ENCODE results near the gene TPM4.

The TPM4 gene

DNA sequence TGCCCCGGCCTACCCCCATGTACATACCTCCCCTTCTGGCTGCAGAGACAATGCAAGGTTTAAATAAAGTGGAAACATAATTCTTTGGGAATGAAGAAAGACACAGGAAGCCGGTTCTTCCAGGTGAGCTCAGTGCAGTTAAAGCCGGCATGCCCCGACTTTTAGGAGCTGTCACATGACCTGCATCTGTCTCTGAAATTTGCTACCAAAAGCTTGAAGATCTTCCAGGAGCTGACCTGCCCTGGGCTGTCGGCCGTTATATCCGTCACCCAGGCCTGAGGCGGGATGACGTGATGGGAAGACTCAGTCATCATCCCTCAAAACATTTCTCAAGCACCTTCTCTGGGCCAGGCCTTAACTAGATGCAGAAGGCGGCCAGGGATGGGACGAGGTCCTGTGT lies 45.7 kb downstream of the TPM4 start:
- H3K4me3 ChIP-seq (ENCODE audit: low read depth, low read length): no peak overlapping the region
- TF ChIP-seq, protein P1, sequence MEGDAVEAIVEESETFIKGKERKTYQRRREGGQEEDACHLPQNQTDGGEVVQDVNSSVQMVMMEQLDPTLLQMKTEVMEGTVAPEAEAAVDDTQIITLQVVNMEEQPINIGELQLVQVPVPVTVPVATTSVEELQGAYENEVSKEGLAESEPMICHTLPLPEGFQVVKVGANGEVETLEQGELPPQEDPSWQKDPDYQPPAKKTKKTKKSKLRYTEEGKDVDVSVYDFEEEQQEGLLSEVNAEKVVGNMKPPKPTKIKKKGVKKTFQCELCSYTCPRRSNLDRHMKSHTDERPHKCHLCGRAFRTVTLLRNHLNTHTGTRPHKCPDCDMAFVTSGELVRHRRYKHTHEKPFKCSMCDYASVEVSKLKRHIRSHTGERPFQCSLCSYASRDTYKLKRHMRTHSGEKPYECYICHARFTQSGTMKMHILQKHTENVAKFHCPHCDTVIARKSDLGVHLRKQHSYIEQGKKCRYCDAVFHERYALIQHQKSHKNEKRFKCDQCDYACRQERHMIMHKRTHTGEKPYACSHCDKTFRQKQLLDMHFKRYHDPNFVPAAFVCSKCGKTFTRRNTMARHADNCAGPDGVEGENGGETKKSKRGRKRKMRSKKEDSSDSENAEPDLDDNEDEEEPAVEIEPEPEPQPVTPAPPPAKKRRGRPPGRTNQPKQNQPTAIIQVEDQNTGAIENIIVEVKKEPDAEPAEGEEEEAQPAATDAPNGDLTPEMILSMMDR (IDR thresholded peaks at IDR 0.05; ENCODE audit: borderline replicate concordance, insufficient read depth, low read depth, low read length): no peak

DNA sequence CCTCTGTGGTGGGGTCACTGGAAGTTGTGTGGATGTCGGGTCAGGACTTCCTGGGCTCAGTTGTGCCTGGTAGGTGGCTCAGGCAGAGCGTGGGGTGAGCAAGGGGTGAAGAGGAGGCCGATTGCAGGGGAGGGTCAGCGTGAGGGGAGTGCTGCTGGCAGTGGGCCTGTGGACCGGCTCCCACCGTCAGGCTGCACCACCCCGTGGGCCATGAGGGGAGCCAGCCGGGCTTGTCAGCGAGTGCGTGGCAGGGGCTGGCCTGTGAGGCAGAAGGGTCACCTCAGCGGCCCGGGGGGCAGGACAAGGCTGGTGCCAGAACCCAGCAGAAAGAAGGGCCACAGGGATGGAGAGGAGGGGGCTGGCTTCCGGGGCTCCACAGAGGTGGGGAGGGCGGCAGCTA lies 48.7 kb downstream of the TPM4 start:
- TF ChIP-seq, protein P1 (IDR thresholded peaks at IDR 0.05; ENCODE audit: borderline replicate concordance, insufficient read depth, low read depth, low read length): no peak
- H3K4me3 ChIP-seq (ENCODE audit: low read depth, low read length): no peak overlapping the region

DNA sequence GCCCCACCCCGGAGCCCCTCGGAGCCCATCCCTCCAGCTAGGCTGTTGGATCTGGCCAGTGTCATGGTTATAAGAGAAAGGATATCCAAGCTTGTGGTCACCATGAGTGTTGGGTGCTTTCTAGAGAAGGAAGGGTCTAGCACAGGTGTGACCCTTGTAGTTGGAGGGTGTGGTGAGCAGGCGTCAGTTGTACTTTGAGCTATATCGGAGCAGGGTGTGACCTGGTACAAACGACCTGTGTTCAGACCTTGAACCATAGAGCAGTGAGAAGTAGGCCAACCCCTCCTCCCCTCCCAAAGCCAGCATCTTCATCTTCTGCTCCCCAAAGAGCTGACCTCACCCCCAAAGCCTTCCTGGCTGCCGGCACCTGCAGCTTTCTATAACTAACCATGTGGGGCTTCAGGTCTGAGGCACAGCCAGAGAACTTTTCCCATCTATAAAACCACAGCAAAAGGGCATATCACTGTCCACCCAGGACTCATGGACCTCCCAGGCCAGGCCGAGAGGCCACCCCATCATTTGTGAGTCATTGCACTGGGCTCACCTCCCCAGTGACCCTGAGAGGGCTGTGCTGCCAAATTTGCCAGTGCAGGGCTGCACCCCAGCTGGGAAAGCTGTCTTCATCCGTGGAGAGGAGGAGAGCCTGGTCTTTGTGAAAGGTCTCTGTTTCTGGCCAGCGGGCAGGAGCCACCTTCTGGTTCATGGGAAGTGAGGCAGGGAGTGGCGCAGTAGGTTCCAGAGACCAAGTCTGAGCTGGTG lies 49.6 kb downstream of the TPM4 start:
- TF ChIP-seq, protein P1 (IDR thresholded peaks at IDR 0.05; ENCODE audit: borderline replicate concordance, insufficient read depth, low read depth, low read length): no peak
- H3K4me3 ChIP-seq (ENCODE audit: low read depth, low read length): no peak overlapping the region

DNA sequence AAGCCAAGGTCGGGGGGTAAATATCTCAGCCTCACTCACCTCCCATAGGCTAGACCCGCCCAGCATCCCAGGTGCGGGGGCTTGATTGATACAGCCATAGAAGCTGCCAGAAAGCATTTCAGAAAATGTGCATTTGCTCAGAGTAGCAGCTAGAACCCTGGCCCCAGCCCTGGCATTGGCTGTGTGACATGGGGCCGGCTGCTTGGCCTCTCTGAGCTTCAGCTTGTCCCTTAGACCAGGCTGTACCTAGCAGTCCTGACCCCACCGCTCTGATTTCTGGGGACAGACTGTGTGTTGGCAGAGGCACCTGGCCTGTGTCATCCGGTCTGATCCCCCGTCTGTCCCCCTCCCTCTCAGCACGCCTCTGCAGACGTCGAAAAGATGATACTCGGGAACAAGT lies 50.8 kb downstream of the TPM4 start:
- TF ChIP-seq, protein P1 (IDR thresholded peaks at IDR 0.05; ENCODE audit: borderline replicate concordance, insufficient read depth, low read depth, low read length): no peak
- H3K4me3 ChIP-seq (ENCODE audit: low read depth, low read length): no peak overlapping the region

DNA sequence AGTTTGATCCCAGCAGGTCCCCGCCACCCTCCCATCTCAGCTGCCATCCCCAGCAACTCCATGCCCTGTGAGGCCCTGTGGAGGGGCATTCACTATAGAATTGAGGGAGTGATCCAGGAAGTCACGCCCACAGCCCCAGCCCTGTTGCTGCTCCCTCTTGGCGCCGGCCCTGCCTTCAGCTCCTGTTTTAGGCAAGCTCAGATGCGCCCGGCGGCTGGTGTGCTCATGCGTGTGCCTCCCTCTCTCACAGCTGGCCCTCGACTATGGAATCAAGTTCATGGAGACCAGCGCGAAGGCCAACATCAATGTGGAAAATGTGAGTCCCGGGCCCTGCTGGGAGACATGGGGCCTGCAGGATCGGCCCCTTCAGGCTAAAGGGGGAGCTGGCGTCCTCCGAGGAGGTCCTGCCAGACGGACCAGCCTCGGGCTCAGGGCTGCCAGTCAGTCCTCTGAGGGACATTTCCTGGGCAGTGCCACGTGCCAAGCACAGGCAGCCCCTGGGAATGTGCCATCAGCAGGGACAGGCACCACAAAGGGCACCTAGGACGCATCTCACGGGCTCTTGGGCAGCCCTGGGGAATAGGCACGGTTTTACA lies 51.6 kb downstream of the TPM4 start:
- TF ChIP-seq, protein P1 (IDR thresholded peaks at IDR 0.05; ENCODE audit: borderline replicate concordance, insufficient read depth, low read depth, low read length): no peak
- H3K4me3 ChIP-seq (ENCODE audit: low read depth, low read length): no peak overlapping the region

DNA sequence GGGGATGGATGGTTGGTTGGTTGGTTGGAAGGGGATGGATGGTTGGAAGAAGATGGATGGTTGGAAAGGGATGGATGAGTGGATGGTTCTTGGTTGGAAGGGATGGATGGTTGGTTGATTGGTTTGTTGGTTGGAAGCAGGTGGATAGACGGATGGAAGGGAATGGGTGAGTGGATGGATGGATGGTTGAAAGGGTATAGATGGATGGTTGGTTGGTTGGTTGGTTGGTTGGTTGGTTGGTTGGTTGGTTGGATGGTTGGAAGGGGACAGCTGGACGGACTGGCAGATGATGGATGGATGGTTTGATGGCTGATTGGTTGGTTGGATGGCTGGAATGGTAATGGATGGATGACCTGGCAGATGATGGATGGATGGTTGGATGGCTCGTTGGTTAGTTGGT lies 55.4 kb downstream of the TPM4 start:
- TF ChIP-seq, protein P1 (IDR thresholded peaks at IDR 0.05; ENCODE audit: borderline replicate concordance, insufficient read depth, low read depth, low read length): no peak
- H3K4me3 ChIP-seq (ENCODE audit: low read depth, low read length): no peak overlapping the region

DNA sequence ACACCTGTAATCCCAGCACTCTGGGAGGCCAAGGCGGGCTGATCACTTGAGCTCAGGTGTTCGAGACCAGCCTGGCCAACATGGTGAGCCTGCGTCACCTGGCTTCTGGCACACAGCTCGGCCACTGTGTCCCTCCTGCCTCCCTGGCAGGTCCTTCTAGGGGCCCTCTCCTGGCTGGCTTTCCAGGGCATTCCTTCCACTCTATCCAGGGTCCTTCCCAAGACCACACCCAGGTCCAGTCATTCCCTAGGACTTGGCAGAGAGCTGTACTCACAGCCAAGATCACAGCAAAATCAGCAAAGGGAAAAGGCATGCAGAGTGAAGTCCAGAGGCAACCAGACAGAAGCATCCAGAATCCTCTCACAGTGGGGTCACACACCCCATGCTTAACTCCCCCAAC lies 57.5 kb downstream of the TPM4 start:
- no peak overlapping the region for H3K4me3 ChIP-seq (ENCODE audit: low read depth, low read length)
- TF ChIP-seq, protein P1 (IDR thresholded peaks at IDR 0.05; ENCODE audit: borderline replicate concordance, insufficient read depth, low read depth, low read length): no peak
